H1 (cell line): Measurements from ENCODE around the gene PGAM2.

ENCODE experiments used
- CTCF ChIP-seq, 3 experiments: IDR thresholded peaks; 1 replicate in 2 of 3; 2 replicates in 1 of 3; pipeline versions ENCODE4 v1.5.1 to v1.6.1; 2011; ENCODE audit warnings: low read length in 3 of 3, mild to moderate bottlenecking in 3 of 3, inconsistent platforms in 2 of 3, low read depth in 1 of 3, moderate library complexity in 1 of 3; ENCODE audit not compliant: insufficient read depth in 1 of 3; ENCODE audit errors: control extremely low read depth in 1 of 3
- RAD21 ChIP-seq, 2 experiments: IDR thresholded peaks in 1 of 2; conservative IDR thresholded peaks in 1 of 2; 2 replicates each; pipeline ENCODE4 v1.6.1; 2011; ENCODE audit warnings: low read depth in 2 of 2, low read length in 2 of 2, improper control_type of control experiment in 1 of 2, inconsistent platforms in 1 of 2, mild to moderate bottlenecking in 1 of 2, moderate library complexity in 1 of 2
- SIN3A ChIP-seq, 2 experiments: IDR thresholded peaks in 1 of 2; conservative IDR thresholded peaks in 1 of 2; 2 replicates each; pipeline ENCODE4 v1.6.1; 2011 to 2012; ENCODE audit warnings: low read length in 2 of 2, improper control_type of control experiment in 1 of 2, low read depth in 1 of 2, mild to moderate bottlenecking in 1 of 2
- SP1 ChIP-seq: IDR thresholded peaks from 2 replicates; pipeline ENCODE4 v1.6.1; 2011; ENCODE audit warnings: low read depth, low read length
- YY1 ChIP-seq: IDR thresholded peaks from 2 replicates; pipeline ENCODE4 v1.6.1; 2011; ENCODE audit warnings: low read depth, mild to moderate bottlenecking, low read length
- TF ChIP-seq, protein P1 (sequence below): IDR thresholded peaks from 2 replicates; pipeline ENCODE4 v1.6.1; 2012; ENCODE audit warnings: inconsistent platforms

DNA sequence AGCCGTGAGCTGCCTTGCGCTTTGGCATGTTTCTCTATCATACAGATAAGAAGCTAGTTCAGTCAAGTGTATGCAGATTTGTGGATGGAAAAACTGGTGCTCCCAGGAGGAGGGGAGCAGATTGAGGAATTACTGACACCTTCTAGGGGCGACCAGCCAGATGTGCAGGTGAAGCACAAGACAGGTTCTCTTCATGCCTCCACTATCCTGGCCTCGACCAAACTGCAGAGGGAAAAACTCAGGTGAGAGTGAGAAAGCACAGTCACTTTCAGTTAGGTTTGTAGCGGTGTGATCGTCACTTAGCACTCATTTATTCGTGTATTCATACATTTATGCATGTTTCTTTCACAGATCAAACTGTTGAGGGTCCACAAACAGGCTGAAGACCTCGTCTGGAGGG, 21.5 kb downstream of the PGAM2 start:
- TF ChIP-seq, protein P1, sequence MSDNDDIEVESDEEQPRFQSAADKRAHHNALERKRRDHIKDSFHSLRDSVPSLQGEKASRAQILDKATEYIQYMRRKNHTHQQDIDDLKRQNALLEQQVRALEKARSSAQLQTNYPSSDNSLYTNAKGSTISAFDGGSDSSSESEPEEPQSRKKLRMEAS = no peak
- TF ChIP-seq YY1 (no peak), SIN3A (conservative IDR thresholded peaks at IDR 0.05 in 1 of 2, IDR thresholded peaks at IDR 0.05 in 1 of 2; ENCODE audit: low read depth in 1 of 2, low read length in 2 of 2) (no peak), CTCF (IDR thresholded peaks at IDR 0.05; ENCODE audit: control extremely low read depth in 1 of 3, insufficient read depth in 1 of 3, low read depth in 1 of 3, low read length in 3 of 3) (no peak), SP1 (no peak), RAD21 (IDR thresholded peaks at IDR 0.05 in 1 of 2, conservative IDR thresholded peaks at IDR 0.05 in 1 of 2; ENCODE audit: low read depth in 2 of 2, low read length in 2 of 2) (no peak)
